Fibroblast of skin of left quadriceps (primary cell): ENCODE data around the gene DEFB114.

Experiments
- DNase-seq, 2 experiments: peaks; one replicate each; pipeline ENCODE4 v3.0.0-alpha.2; 2013; ENCODE audit warnings: low read depth in 2 of 2

DEFB114 gene

GRCh38 chr6:49937017-49937416, 26.9 kb downstream of the DEFB114 start:
- DNase-seq, result no peak

- DNase-seq, result no peak
Measured at GRCh38 chr6:49935387-49935786, 28.6 kb downstream of the DEFB114 start.

- DNase-seq, result no peak
Measured at GRCh38 chr6:49934770-49935169, 29.2 kb downstream of the DEFB114 start.

- no peak for DNase-seq
Measured at GRCh38 chr6:49933526-49933925, 30.4 kb downstream of the DEFB114 start.

GRCh38 chr6:49929340-49929739, 34.6 kb downstream of the DEFB114 start:
- no peak for DNase-seq

- no peak for DNase-seq
Measured at GRCh38 chr6:49923826-49924225, 40.1 kb downstream of the DEFB114 start.

GRCh38 chr6:49919935-49920644, 43.9 kb downstream of the DEFB114 start:
- no peak for DNase-seq

- DNase-seq, result no peak
Measured at GRCh38 chr6:49919261-49919660, 44.7 kb downstream of the DEFB114 start.

- no peak for DNase-seq
Measured at GRCh38 chr6:49918787-49919186, 45.2 kb downstream of the DEFB114 start.

GRCh38 chr6:49915035-49915434, 48.9 kb downstream of the DEFB114 start:
- DNase-seq, result no peak

GRCh38 chr6:49913636-49914375, 50.2 kb downstream of the DEFB114 start:
- DNase-seq, result no peak

- no peak for DNase-seq
Measured at GRCh38 chr6:49912196-49912595, 51.8 kb downstream of the DEFB114 start.

GRCh38 chr6:49911252-49911651, 52.7 kb downstream of the DEFB114 start:
- DNase-seq, result no peak
